Activated naive CD4-positive, alpha-beta T cell treated with anti-CD3 and anti-CD28 coated beads, Interleukin-2, amount 50 U/mL, for 16 hours (primary cell): ENCODE data around the gene CYB5B.

Source experiments
- DNase-seq: peaks from one replicate; pipeline ENCODE4 v3.0.0-alpha.2; 2020

CYB5B gene

DNA sequence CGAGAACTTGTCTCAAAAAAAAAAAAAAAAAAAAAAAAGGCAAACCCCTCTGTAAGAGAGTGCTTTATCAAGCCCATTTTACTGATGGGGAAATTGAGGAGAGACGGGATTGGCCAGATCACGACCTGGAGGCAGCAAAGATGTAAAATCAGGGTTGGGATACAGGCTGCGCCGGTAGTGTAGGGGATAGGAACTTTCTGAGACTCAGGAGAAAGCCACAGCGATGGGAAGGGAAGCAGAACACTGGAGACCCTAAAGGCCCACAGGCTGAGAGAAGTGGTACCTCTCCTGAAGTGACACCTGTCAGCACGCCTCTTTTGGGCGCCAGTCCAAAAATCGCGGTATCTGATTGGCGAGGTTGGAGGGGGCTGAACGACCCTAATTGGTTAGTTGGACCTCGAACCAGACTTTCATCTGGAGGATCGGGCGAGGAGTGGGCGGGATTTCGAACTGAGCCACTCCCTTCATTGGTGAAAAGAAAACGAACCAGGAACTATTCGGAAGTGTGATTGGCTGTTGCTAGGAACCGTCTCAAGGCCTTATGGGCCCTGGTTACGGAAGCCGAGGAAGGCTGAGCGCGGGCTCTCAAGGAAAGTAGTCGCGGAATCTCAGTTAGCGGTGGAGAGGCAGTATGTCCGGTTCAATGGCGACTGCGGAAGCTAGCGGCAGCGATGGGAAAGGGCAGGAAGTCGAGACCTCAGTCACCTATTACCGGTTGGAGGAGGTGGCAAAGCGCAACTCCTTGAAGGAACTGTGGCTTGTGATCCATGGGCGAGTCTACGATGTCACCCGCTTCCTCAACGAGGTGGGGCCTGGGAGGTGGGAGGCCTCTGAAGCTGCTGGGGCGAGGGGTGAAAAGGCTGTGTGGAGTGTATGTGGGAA lies at the start of gene CYB5B:
Gene CYB5B, plus strand, starts transcription at position 567 of the 882 bp plus-strand sequence. Its CDS starts 65 bp downstream, at position 632.
- DNase-seq = peak; percentile 97

GRCh38 chr16:69376393-69377059 lies 47.9 kb upstream of the CYB5B start:
- no peak for DNase-seq

- no peak for DNase-seq
Measured at GRCh38 chr16:69378036-69378435, 46.4 kb upstream of the CYB5B start.

- DNase-seq = no peak
Measured at GRCh38 chr16:69378760-69379159, 45.7 kb upstream of the CYB5B start.

DNA sequence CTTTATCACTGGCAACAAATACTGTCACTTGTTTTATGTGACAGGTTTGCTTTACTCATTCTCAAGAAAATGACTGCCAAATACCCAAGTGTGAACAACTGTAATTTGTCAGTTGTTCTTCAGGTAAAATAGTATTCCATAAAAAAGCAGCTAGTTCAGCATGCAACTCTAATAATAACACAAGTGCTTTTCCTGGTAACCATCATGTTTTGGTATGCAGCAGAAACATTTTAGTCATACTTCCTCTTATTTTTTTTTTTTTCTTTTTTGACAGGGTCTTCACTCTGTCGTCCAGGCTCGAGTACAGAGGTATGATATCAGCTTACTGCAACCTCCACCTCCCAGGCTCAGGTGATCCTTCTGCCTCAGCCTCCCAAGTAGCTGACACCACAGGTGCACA lies 43.2 kb upstream of the CYB5B start:
- no peak for DNase-seq

- no peak for DNase-seq
Measured at GRCh38 chr16:69382421-69382820, 42.0 kb upstream of the CYB5B start.

- no peak for DNase-seq
Measured at GRCh38 chr16:69384974-69385373, 39.4 kb upstream of the CYB5B start.

GRCh38 chr16:69386596-69386995 lies 37.8 kb upstream of the CYB5B start:
- DNase-seq = no peak

GRCh38 chr16:69393898-69394849 lies 30.2 kb upstream of the CYB5B start:
- no peak for DNase-seq

DNA sequence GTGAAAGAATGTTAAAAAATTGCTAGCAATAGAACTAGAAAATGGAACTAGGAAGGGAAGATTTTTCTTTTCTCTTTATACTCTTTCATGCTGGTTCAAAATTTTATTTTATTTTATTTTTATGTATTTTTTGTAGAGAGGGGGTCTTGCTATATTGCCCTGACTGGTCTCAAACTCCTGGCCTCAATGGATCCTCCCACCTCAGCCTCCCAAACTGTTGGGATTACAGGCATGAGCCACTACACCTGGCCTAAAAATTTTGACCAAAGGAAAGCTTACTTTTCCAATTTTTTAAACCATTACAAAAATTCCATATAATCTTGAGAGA lies 28.6 kb upstream of the CYB5B start:
- no peak for DNase-seq

DNA sequence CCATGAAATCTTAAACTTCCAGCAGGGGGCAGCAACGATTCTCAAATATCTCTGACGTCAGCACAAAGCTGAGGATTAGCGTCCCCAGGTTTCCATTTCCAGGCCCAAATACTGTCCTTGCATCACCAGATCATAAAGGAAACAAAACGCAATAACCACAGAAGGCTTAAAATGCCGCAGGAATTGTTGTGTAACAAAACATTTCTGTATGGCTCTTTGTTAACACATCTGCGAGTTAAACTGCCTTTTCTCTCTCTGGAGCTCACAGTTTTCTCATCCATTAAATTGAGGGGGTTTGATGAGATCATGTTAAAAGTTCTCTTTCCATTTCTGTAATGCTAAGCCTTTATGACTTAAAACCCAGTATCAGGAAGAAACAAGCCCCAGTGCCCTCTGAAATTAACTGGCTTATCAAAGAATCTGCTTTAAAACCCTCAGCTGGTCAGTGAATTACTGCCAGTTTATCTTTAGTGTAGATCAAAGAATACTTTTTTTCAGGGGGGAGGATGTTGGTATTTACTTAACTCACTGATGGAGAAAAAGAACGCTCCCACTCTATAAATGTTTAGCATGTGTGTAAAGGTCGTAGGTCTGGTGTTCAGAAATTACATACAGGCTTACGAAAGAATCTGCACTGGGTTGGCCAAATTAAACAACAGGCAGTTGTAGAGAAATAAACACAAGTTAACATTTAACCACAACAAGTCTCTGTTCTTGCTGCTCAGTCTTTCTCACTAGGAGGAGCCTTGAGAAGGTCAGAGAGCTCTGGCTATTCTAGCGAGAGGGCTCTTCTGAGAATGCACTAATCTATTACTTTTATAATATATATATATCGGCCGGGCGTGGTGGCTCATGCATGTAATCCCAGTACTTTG lies 28.0 kb upstream of the CYB5B start:
- peak; percentile 64 for DNase-seq

GRCh38 chr16:69397821-69398521 lies 26.4 kb upstream of the CYB5B start:
- DNase-seq = no peak

DNA sequence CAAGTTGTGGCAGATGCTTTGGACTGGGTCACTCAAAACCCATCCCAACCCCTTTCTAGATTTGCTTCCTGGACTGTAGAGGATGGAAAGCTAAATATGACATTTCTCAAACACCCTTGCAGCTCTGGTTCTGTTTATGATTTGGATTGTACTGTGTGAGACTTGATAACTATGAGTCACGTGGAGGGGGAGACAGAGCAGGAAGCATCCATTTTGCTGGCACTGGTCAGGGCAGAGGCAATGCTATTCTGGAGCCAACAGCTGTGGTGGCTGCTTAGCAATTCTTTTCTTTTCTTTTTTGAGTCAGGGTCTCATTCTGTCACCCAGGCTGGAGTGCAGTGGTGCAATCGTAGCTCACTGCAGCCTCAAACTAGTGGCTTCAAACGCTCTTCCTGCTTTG lies 25.1 kb upstream of the CYB5B start:
- no peak for DNase-seq

DNA sequence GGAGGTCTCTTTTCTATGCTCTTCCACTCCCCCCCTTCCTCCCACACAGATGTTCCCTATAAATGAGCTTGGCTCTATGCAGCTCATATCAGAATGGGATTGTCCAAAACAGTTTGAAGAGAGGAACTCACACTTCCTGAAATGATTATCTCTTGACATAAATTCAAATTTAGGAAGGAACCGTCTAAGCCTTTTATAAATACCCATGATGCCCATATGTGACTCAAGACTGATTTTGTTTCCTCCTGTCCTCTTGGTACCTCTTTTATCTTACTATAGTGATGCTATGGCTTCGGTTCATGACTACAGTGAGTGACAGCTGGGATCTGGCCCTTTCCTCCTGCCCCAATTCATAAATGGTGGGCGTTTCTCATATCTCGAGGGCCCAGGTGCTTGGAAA lies 22.0 kb upstream of the CYB5B start:
- DNase-seq = no peak

GRCh38 chr16:69404275-69404805 lies 20.1 kb upstream of the CYB5B start:
- no peak for DNase-seq

GRCh38 chr16:69405326-69405725 lies 19.1 kb upstream of the CYB5B start:
- DNase-seq = no peak

DNA sequence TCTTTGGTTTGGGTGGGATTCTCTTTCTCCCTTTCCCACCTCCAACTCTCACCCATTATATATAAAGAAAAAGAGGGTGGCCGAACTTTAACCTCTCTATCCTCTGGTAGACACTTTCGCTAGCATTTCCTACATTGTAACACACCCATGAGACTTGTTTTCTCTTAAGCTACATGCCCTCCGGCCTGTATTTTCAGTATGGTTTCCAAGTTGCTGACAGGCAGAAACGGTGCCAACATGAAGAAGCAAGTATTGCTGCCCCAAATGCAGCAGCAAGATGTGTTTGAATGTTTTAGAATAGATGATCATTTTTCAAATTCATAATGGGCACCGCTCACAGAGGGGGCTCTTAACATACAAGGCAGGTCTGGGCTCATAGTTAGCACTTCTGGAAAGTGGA lies 18.7 kb upstream of the CYB5B start:
- no peak for DNase-seq

- DNase-seq = no peak
Measured at GRCh38 chr16:69406780-69407331, 17.6 kb upstream of the CYB5B start.

GRCh38 chr16:69407702-69408323 lies 16.6 kb upstream of the CYB5B start:
- DNase-seq = no peak

DNA sequence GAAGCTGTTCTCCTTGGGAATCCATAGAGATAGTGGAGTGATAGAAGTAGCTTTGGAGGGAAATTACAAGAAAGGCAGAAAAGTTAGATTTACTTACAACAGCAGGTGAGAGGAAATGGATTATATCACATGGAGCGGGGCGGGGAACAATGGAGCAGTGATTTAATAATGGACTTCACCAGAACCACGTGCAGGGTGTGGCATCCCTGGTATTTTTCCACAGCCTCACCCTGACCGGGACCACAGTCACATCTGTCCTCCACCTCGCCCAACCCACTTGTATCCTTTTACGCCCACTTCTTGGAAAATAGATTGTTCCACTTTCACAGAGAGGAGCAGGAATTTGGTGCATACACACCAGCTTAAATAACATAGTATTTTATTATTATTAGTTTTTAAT lies 15.9 kb upstream of the CYB5B start:
- no peak for DNase-seq
